ENCODE data around the gene PRICKLE1. TPM values are rescaled to one million over a fixed set of nuclear protein-coding genes. Genes with fewer than 3 reads are reported as not detected.
A peak's percentile ranks its signal among the peaks of the same experiment; 100 is the strongest.

Gene PRICKLE1
- total and polyA plus RNA-seq, 2 donors (not counting 3 experiments of a cell fraction or from before 2014, with no cell fraction given), result 34.3 to 86.0 TPM

DNA sequence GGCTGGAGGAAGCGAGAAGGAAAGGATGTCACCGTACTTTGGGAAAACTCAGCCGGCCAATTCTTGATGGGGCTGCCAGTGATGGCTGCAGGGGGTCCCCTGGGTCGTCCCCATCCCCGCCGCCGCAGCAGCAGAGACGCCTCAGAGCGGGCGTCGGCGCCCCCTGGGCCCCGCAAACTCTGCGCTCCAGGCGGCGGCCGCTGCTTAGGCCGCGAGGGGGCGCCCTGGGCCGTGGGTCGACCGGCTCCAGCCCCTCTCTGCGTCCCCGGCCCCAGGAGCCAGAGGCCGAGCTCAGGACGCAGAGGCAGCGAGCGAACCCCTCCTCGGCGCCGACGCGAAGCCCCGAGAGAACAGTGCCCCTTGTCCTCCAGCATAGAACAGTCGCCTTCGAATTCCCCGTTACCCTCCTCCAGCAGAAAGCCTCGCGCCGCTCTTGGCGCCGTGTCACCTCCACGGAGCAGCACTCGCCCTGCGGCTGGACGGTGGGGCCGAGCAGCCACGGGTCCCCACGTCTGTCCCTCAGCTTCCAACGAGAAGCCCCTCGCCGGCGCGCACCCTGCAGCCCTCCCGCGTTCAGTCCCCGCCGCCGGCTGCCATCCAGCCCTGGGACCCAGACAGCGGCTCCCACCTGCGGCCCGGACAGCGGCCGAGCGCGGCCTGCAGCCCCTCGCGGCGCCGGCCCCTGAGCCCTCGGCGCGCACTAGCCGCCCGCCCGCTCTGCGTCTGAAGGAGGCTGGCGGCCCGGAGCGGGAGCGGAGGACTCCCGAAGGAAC is 106.6 kb downstream of the PRICKLE1 start:
- TF ChIP-seq EZH2 (IDR thresholded peaks at IDR 0.05; ENCODE audit: borderline replicate concordance, low read depth, low read length, severe bottlenecking) (no peak), GATA2 (IDR thresholded peaks at IDR 0.05; ENCODE audit: insufficient read depth, insufficient read length, low read depth, low read length) (no peak), CTCF (IDR thresholded peaks at IDR 0.05; ENCODE audit: extremely low read depth in 1 of 2, insufficient read depth in 1 of 2, low read depth in 1 of 2, low read length in 2 of 2) (peak; percentile 91 to 93), MAX (IDR thresholded peaks at IDR 0.05; ENCODE audit: insufficient read depth, insufficient read length) (no peak), MYC (IDR thresholded peaks at IDR 0.05; ENCODE audit: low read depth, low read length) (no peak), JUN (IDR thresholded peaks at IDR 0.05; ENCODE audit: borderline replicate concordance, insufficient read depth, insufficient read length, low read depth) (no peak), POLR2A (IDR thresholded peaks at IDR 0.05; ENCODE audit: low read depth, low read length) (peak; percentile 56), POLR2AphosphoS5 (IDR thresholded peaks at IDR 0.05; ENCODE audit: insufficient read depth, low read depth, low read length) (peak; percentile 47)
- BruUV-seq (replicated peaks), result no TSS peak
- no peak for FAIRE-seq

More for the DNA sequence above, 106.6 kb downstream of the PRICKLE1 start:
- Histone ChIP-seq H3K27ac (ENCODE audit: insufficient read depth, low read depth, low read length) (peak overlapping the region; percentile 96), H3K9ac (replicated peaks; ENCODE audit: extremely low read depth, insufficient read depth, low read length) (peak overlapping the region; percentile 97), H3K4me2 (ENCODE audit: insufficient read depth, low read length) (peak overlapping the region; percentile 74), H3K4me3 (replicated peaks in 1 of 3; ENCODE audit: insufficient read depth in 1 of 3, low read depth in 1 of 3, low read length in 3 of 3) (peak overlapping the region; percentile 59 to 69 (median 59)), H3K9me3 (replicated peaks; ENCODE audit: control insufficient read depth, insufficient read depth, low read length) (no peaks in the 10 kb centered on the region), H4K20me1 (replicated peaks; ENCODE audit: control insufficient read depth, extremely low read depth, insufficient read depth, low read length) (no peaks in the 10 kb centered on the region), H3K79me2 (ENCODE audit: control insufficient read depth, insufficient read depth, low read length) (peaks cover 75% of the 10 kb centered on the region), H2AFZ (ENCODE audit: low read depth, low read length) (peak overlapping the region; percentile 84), H3K4me1 (ENCODE audit: control insufficient read depth, extremely low read depth, insufficient read depth, low read length) (peaks cover 54% of the 10 kb centered on the region), H3K27me3 (ENCODE audit: control insufficient read depth in 2 of 2, insufficient read depth in 2 of 2, low read length in 2 of 2) (no peaks in the 10 kb centered on the region), H3K36me3 (ENCODE audit: control insufficient read depth in 2 of 2, extremely low read depth in 1 of 2, insufficient read depth in 2 of 2, low read length in 2 of 2) (no peaks in the 10 kb centered on the region), H3K9me1 (replicated peaks; ENCODE audit: control insufficient read depth, extremely low read depth, insufficient read depth, low read length) (no peaks in the 10 kb centered on the region)
- dilution Hi-C loops (cut with MboI; ENCODE audit: extremely low pct_ligation_motif_present, low sequenced_read_pairs), result no loop called here
- CTCF ChIA-PET, result interaction anchor here (0.6 to 4.8 kb wide), 44 partner anchors 9 to 962 kb away, joined by 3 to 101 read pairs (median 4); partner anchors contain the start of gene PRICKLE1
- POLR2A ChIA-PET, result interaction anchor here (0.7 to 2.7 kb wide), 6 partner anchors 40 to 855 kb away, joined by 3 to 7 read pairs (median 4); no protein-coding TSS in a partner anchor
- DNase-seq (ENCODE audit: low read depth, low spot score), result peak; percentile 78
- intact Hi-C loops (cut with micrococcal nuclease), result loop anchor here (1.0 to 10.0 kb wide), 14 partner anchors 36 to 1221 kb away; no protein-coding TSS in a partner anchor

Data from endothelial cell of umbilical vein (primary cell).